GM12891 (cell line): ENCODE data around the gene UQCRQ.

Source experiments
- POLR2A ChIP-seq: IDR thresholded peaks from 2 replicates; pipeline ENCODE4 v1.6.1; 2011; ENCODE audit warnings: low read depth, low read length, control low read depth
- POLR2AphosphoS5 ChIP-seq: IDR thresholded peaks from 2 replicates; pipeline ENCODE4 v1.6.1; 2011; ENCODE audit warnings: low read depth, low read length, control low read depth
- SPI1 ChIP-seq: IDR thresholded peaks from 2 replicates; pipeline ENCODE4 v1.6.1; 2011; ENCODE audit warnings: low read depth, low read length, control low read depth
- TAF1 ChIP-seq: IDR thresholded peaks from 2 replicates; pipeline ENCODE4 v1.6.1; 2011; ENCODE audit warnings: low read depth, low read length, control low read depth

GRCh38 chr5:132817011-132817410, 49.4 kb upstream of the UQCRQ start:
- TF ChIP-seq POLR2AphosphoS5 (no peak), POLR2A (no peak), TAF1 (no peak), SPI1 (no peak)
